AG04449 (cell line): ENCODE results near the gene PTCHD1.

Experiments
- CTCF ChIA-PET: fragments of 350-600 bp; formaldehyde crosslinking; extraction: SDS; loops from one replicate; lab custom pipeline; 2021; ENCODE audit warnings: antibody characterized with exemption; lab: Yijun Ruan, JAX
- POLR2A ChIA-PET: fragments of 400-600, 350-600 bp; formaldehyde crosslinking; extraction: SDS; loops from one replicate; lab custom pipeline; 2020; ENCODE audit warnings: antibody characterized with exemption, inconsistent platforms; lab: Yijun Ruan, JAX
- DNase-seq: peaks from one replicate; pipeline ENCODE4 v3.0.0-alpha.2; 2010; ENCODE audit warnings: low read depth, low spot score
- H3K4me3 ChIP-seq: 2 replicates; pipeline ENCODE4 v1.5.1; 2011; ENCODE audit warnings: low read depth, mild to moderate bottlenecking, control low read depth, low read length
- CTCF ChIP-seq: IDR thresholded peaks from one replicate; pipeline ENCODE4 v1.5.1; 2011; ENCODE audit warnings: mild to moderate bottlenecking, moderate library complexity, low read length, control low read depth, inconsistent platforms; ENCODE audit not compliant: insufficient read depth; ENCODE audit errors: missing control alignments

PTCHD1 gene

GRCh38 chrX:23436875-23437274 lies 102.2 kb downstream of the PTCHD1 start:
- no peak overlapping the region for H3K4me3 ChIP-seq
- DNase-seq: no peak
- ChIA-PET CTCF (no interaction called here), POLR2A (no interaction called here)
- TF ChIP-seq CTCF: no peak

GRCh38 chrX:23451266-23451665 lies 116.6 kb downstream of the PTCHD1 start:
- ChIA-PET CTCF (no interaction called here), POLR2A (no interaction called here)
- TF ChIP-seq CTCF: no peak
- no peak for DNase-seq
- no peak overlapping the region for H3K4me3 ChIP-seq
